Activated naive CD4-positive, alpha-beta T cell treated with anti-CD3 and anti-CD28 coated beads, Interleukin-2, amount 10 ng/mL, durations not matched to agents 7 days and 5 days (primary cell): Measurements from ENCODE around the gene HECW1.

Experiments used
- CTCF ChIA-PET: fragments of 350-600 bp; sonication (Branson Sonifier 250); formaldehyde crosslinking; loops from one replicate; lab custom pipeline; 2021; ENCODE audit warnings: antibody characterized with exemption; lab: Charles Lee
- DNase-seq: peaks from one replicate; pipeline ENCODE4 v3.0.0-alpha.2; 2020
- H3K27ac Mint-ChIP-seq: one replicate; pipeline ENCODE4 v1.8.0; 2021; ENCODE audit warnings: mild to moderate bottlenecking, moderate library complexity, mixed read lengths
- H3K27me3 Mint-ChIP-seq: one replicate; pipeline ENCODE4 v1.8.0; 2021; ENCODE audit warnings: mild to moderate bottlenecking, mixed read lengths
- H3K36me3 Mint-ChIP-seq: one replicate; pipeline ENCODE4 v1.8.0; 2021; ENCODE audit warnings: mixed read lengths
- H3K4me1 Mint-ChIP-seq: one replicate; pipeline ENCODE4 v1.8.0; 2021; ENCODE audit warnings: mixed read lengths
- H3K4me3 Mint-ChIP-seq: one replicate; pipeline ENCODE4 v1.8.0; 2021; ENCODE audit warnings: mild to moderate bottlenecking, moderate library complexity, mixed read lengths
- H3K9me3 Mint-ChIP-seq: one replicate; pipeline ENCODE4 v1.8.0; 2021; ENCODE audit warnings: mixed read lengths

HECW1 gene

GRCh38 chr7:43363035-43363791 is 250.8 kb downstream of the HECW1 start:
- Mint-ChIP-seq H3K27ac (no peak overlapping the region), H3K9me3 (no peaks in the 10 kb centered on the region), H3K27me3 (peaks cover 3% of the 10 kb centered on the region), H3K4me1 (no peaks in the 10 kb centered on the region), H3K4me3 (no peak overlapping the region), H3K36me3 (no peaks in the 10 kb centered on the region)
- CTCF ChIA-PET, result interaction anchor here (1.3 kb wide), 1 partner anchor 76 kb away, joined by 3 read pairs; no protein-coding TSS in a partner anchor
- DNase-seq, result no peak

GRCh38 chr7:43364391-43364790 is 251.9 kb downstream of the HECW1 start:
- no peak overlapping the region for H3K27ac Mint-ChIP-seq
- peaks cover 3% of the 10 kb centered on the region for H3K27me3 Mint-ChIP-seq
- H3K4me3 Mint-ChIP-seq, result no peak overlapping the region
- H3K4me1 Mint-ChIP-seq, result no peaks in the 10 kb centered on the region
- no peaks in the 10 kb centered on the region for H3K9me3 Mint-ChIP-seq
- DNase-seq, result no peak
- CTCF ChIA-PET, result interaction anchor here (1.3 kb wide), 1 partner anchor 75 kb away, joined by 3 read pairs; no protein-coding TSS in a partner anchor
- H3K36me3 Mint-ChIP-seq, result no peaks in the 10 kb centered on the region

GRCh38 chr7:43372676-43373355 is 260.4 kb downstream of the HECW1 start:
- Mint-ChIP-seq H3K36me3 (no peaks in the 10 kb centered on the region), H3K4me1 (no peaks in the 10 kb centered on the region), H3K27me3 (peaks cover under 1% of the 10 kb centered on the region), H3K9me3 (no peaks in the 10 kb centered on the region), H3K27ac (no peak overlapping the region), H3K4me3 (no peak overlapping the region)
- CTCF ChIA-PET, result no interaction called here
- no peak for DNase-seq

- no peaks in the 10 kb centered on the region for H3K9me3 Mint-ChIP-seq
- CTCF ChIA-PET, result no interaction called here
- H3K27ac Mint-ChIP-seq, result no peak overlapping the region
- no peak for DNase-seq
- no peak overlapping the region for H3K4me3 Mint-ChIP-seq
- no peaks in the 10 kb centered on the region for H3K4me1 Mint-ChIP-seq
- H3K36me3 Mint-ChIP-seq, result no peaks in the 10 kb centered on the region
- no peaks in the 10 kb centered on the region for H3K27me3 Mint-ChIP-seq
These were observed 264.9 kb downstream of the HECW1 start for GRCh38 chr7:43377196-43377960.

GRCh38 chr7:43379210-43379609 is 266.8 kb downstream of the HECW1 start:
- no peaks in the 10 kb centered on the region for H3K36me3 Mint-ChIP-seq
- H3K4me3 Mint-ChIP-seq, result no peak overlapping the region
- H3K4me1 Mint-ChIP-seq, result no peaks in the 10 kb centered on the region
- H3K27ac Mint-ChIP-seq, result no peak overlapping the region
- H3K27me3 Mint-ChIP-seq, result peaks cover 3% of the 10 kb centered on the region
- DNase-seq, result no peak
- CTCF ChIA-PET, result no interaction called here
- no peaks in the 10 kb centered on the region for H3K9me3 Mint-ChIP-seq

- peaks cover 6% of the 10 kb centered on the region for H3K9me3 Mint-ChIP-seq
- CTCF ChIA-PET, result no interaction called here
- peaks cover 6% of the 10 kb centered on the region for H3K4me1 Mint-ChIP-seq
These were observed 272.3 kb downstream of the HECW1 start for GRCh38 chr7:43384616-43385308.

GRCh38 chr7:43385309-43385680 is 272.8 kb downstream of the HECW1 start:
- no peaks in the 10 kb centered on the region for H3K36me3 Mint-ChIP-seq
- no peak overlapping the region for H3K27ac Mint-ChIP-seq
- peaks cover 9% of the 10 kb centered on the region for H3K27me3 Mint-ChIP-seq
- H3K4me1 Mint-ChIP-seq, result peaks cover 6% of the 10 kb centered on the region
- H3K4me3 Mint-ChIP-seq, result no peak overlapping the region
- CTCF ChIA-PET, result no interaction called here
- DNase-seq, result no peak
- peaks cover 6% of the 10 kb centered on the region for H3K9me3 Mint-ChIP-seq

More at GRCh38 chr7:43384616-43385308, 272.3 kb downstream of the HECW1 start:
- DNase-seq, result no peak
- Mint-ChIP-seq H3K36me3 (no peaks in the 10 kb centered on the region), H3K27me3 (peaks cover 9% of the 10 kb centered on the region), H3K27ac (no peak overlapping the region), H3K4me3 (no peak overlapping the region)

GRCh38 chr7:43385856-43386255 is 273.4 kb downstream of the HECW1 start:
- peaks cover 6% of the 10 kb centered on the region for H3K9me3 Mint-ChIP-seq
- peaks cover 9% of the 10 kb centered on the region for H3K27me3 Mint-ChIP-seq
- no peaks in the 10 kb centered on the region for H3K36me3 Mint-ChIP-seq
- CTCF ChIA-PET, result no interaction called here
- H3K27ac Mint-ChIP-seq, result no peak overlapping the region
- peaks cover 6% of the 10 kb centered on the region for H3K4me1 Mint-ChIP-seq
- H3K4me3 Mint-ChIP-seq, result no peak overlapping the region
- no peak for DNase-seq

- CTCF ChIA-PET, result no interaction called here
- Mint-ChIP-seq H3K4me1 (peaks cover 6% of the 10 kb centered on the region), H3K9me3 (peaks cover 6% of the 10 kb centered on the region), H3K36me3 (no peaks in the 10 kb centered on the region), H3K4me3 (no peak overlapping the region), H3K27me3 (peaks cover 9% of the 10 kb centered on the region), H3K27ac (no peak overlapping the region)
- no peak for DNase-seq
These were observed 275.5 kb downstream of the HECW1 start for GRCh38 chr7:43387932-43388331.

GRCh38 chr7:43390576-43390975 is 278.1 kb downstream of the HECW1 start:
- no peak overlapping the region for H3K4me3 Mint-ChIP-seq
- peaks cover 12% of the 10 kb centered on the region for H3K27me3 Mint-ChIP-seq
- no peaks in the 10 kb centered on the region for H3K36me3 Mint-ChIP-seq
- no peak for DNase-seq
- peaks cover 6% of the 10 kb centered on the region for H3K9me3 Mint-ChIP-seq
- CTCF ChIA-PET, result no interaction called here
- H3K4me1 Mint-ChIP-seq, result peaks cover 6% of the 10 kb centered on the region
- H3K27ac Mint-ChIP-seq, result no peak overlapping the region

- H3K4me1 Mint-ChIP-seq, result no peaks in the 10 kb centered on the region
- CTCF ChIA-PET, result interaction anchor here (2.0 kb wide), 1 partner anchor 48 kb away, joined by 5 read pairs; no protein-coding TSS in a partner anchor
- H3K4me3 Mint-ChIP-seq, result no peak overlapping the region
- H3K9me3 Mint-ChIP-seq, result no peaks in the 10 kb centered on the region
- H3K27me3 Mint-ChIP-seq, result peaks cover 6% of the 10 kb centered on the region
- H3K36me3 Mint-ChIP-seq, result no peaks in the 10 kb centered on the region
- H3K27ac Mint-ChIP-seq, result no peak overlapping the region
- no peak for DNase-seq
These were observed 279.1 kb downstream of the HECW1 start for GRCh38 chr7:43391518-43391917.

GRCh38 chr7:43392638-43393330 is 280.3 kb downstream of the HECW1 start:
- DNase-seq, result no peak
- no peaks in the 10 kb centered on the region for H3K9me3 Mint-ChIP-seq
- no peaks in the 10 kb centered on the region for H3K36me3 Mint-ChIP-seq
- CTCF ChIA-PET, result interaction anchor here (2.0 kb wide), 1 partner anchor 47 kb away, joined by 5 read pairs; no protein-coding TSS in a partner anchor
- H3K27me3 Mint-ChIP-seq, result peaks cover 6% of the 10 kb centered on the region
- H3K4me1 Mint-ChIP-seq, result no peaks in the 10 kb centered on the region
- peak overlapping the region; percentile 25 for H3K27ac Mint-ChIP-seq
- no peak overlapping the region for H3K4me3 Mint-ChIP-seq

- Mint-ChIP-seq H3K4me1 (no peaks in the 10 kb centered on the region), H3K9me3 (no peaks in the 10 kb centered on the region), H3K4me3 (no peak overlapping the region), H3K36me3 (no peaks in the 10 kb centered on the region), H3K27me3 (peaks cover 9% of the 10 kb centered on the region), H3K27ac (no peak overlapping the region)
- CTCF ChIA-PET, result no interaction called here
- DNase-seq, result no peak
These were observed 282.1 kb downstream of the HECW1 start for GRCh38 chr7:43394441-43395130.
